Left lobe of liver (tissue), 2 donors: ENCODE results near the gene SPEF2. TPM values are rescaled to one million over a fixed set of nuclear protein-coding genes. Genes with fewer than 3 reads are reported as not detected.

Experiments used
- ATAC-seq: fragments of 200-7000 bp; cut with Tn5 transposase; one replicate; pipeline ENCODE4 v1.9.1; 2020; ENCODE audit warnings: mild to moderate bottlenecking, moderate library complexity
- DNase-seq: peaks from one replicate; pipeline ENCODE4 v3.0.0-alpha.2; 2020; ENCODE audit warnings: low spot score
- total RNA-seq: library from RNA; stranded (reverse); gene quantifications from one replicate; pipeline ENCODE4 v1.2.1, GENCODE V29; 2021
- donor health status: DM: no; HTN: no; CAD: no; lungs with moderate emphysema.
- donor health status: DM: no; HTN: yes; CAD: no.

Gene SPEF2
- total RNA-seq, 1 donor from 2014 or later, result 1.7 TPM

- ATAC-seq (no peak), DNase-seq (no peak)
Measured at GRCh38 chr5:35709688-35710087, 92.0 kb downstream of the SPEF2 start.

GRCh38 chr5:35717718-35718117, 100.1 kb downstream of the SPEF2 start:
- DNase-seq, result no peak
- no peak for ATAC-seq

GRCh38 chr5:35735718-35736117, 118.1 kb downstream of the SPEF2 start:
- no peak for DNase-seq
- no peak for ATAC-seq

DNA sequence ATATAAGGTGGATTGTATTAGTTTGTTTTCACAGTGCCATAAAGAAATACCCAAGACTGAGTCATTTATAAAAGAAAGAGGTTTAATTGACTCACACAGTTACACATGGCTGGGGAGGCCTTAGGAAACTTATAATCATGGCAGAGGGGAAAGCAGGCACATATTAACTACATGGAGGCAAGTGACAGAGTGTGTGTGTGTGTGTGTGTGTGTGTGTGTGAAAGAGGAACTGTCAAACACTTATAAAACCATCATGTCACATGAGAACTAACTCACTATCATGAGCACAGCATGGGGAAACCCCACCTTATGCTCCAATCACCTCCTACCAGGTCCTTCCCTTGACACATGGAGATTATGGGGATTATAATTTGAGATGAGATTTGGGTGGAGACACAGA, 118.6 kb downstream of the SPEF2 start:
- no peak for DNase-seq
- no peak for ATAC-seq

- ATAC-seq (peak; percentile 98), DNase-seq (peak; percentile 65)
Measured at GRCh38 chr5:35741126-35741716, 123.6 kb downstream of the SPEF2 start.

- DNase-seq (no peak), ATAC-seq (no peak)
Measured at GRCh38 chr5:35741971-35742370, 124.3 kb downstream of the SPEF2 start.

DNA sequence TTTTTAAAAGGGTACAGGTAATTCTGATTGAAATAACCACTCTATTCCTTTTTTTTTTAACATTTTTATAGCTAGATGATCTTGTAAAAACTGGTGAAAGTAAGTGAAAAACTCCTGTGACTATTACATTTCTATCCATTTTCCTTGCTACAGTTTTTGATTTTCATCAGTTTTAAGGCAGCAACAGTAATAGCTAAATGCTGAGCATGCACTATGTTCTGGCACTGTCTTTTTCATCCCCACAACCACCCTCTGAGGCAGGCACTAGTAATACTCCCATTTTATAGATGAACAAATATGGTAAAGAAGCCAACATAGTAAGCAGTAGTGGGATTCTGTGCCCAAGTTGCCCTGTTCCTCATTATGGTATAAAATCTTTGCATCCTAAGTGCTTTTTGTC, 126.0 kb downstream of the SPEF2 start:
- DNase-seq (no peak), ATAC-seq (no peak)

DNA sequence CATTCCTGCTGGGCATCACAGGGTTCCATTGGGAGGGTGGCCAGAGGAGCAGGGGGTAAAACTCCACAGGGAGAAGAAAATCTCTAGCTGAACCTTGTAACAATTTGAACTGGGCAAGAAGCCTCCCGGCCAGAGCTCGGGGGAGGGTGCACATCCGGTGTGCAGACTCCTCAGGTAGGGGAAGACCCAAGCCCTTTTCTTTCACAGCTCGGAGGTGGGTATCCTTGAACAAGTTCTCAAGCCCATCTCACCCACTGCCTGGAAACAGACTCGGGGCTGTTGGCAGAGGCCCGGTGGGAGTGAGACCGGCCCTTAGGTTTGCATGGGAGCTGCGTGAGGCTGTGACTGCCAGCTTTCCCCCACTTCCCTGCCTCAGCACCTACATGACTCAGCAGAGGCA, 127.5 kb downstream of the SPEF2 start:
- no peak for DNase-seq
- no peak for ATAC-seq

DNA sequence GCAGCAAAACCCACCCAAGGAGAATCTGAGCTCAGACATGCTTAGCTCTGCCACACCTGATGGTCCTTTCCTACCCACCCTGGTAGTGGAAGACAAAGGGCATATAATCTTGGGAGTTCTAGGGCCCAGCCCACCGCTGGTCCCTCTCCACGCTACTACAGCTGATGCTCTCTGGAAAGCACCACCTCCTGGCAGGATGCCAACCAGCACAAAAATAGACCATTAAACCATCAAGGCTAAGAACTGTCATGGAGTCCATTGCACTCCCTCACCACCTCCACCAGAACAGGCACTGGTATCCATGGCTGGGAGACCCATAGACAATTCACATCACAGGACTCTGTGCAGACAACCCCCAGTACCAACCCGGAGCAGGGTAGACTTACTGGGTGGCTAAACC, 128.0 kb downstream of the SPEF2 start:
- ATAC-seq, result no peak

DNA sequence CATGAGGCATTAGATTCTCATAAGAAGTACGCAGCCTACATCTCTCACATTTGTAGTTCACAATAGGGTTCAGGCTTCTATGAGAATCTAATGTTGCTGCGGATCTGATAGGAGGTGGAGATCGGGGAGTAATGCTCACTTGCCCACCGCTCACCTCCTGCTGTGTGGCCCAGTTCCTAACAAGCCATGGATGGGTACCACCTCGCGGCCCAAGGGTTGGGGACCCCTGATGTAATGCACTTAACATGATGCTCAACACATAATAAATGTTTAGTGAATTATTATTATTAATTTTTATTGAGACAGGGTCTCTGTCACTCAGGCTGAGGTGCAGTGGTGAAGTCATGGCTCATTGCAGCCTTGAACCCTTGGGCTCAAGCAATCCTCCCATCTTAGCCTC, 134.3 kb downstream of the SPEF2 start:
- no peak for DNase-seq
- ATAC-seq, result no peak

More for the DNA sequence above, 128.0 kb downstream of the SPEF2 start:
- DNase-seq, result no peak

- ATAC-seq (no peak), DNase-seq (no peak)
Measured at GRCh38 chr5:35753500-35753899, 135.8 kb downstream of the SPEF2 start.

- DNase-seq, result no peak
- no peak for ATAC-seq
Measured at GRCh38 chr5:35754481-35754880, 136.8 kb downstream of the SPEF2 start.

DNA sequence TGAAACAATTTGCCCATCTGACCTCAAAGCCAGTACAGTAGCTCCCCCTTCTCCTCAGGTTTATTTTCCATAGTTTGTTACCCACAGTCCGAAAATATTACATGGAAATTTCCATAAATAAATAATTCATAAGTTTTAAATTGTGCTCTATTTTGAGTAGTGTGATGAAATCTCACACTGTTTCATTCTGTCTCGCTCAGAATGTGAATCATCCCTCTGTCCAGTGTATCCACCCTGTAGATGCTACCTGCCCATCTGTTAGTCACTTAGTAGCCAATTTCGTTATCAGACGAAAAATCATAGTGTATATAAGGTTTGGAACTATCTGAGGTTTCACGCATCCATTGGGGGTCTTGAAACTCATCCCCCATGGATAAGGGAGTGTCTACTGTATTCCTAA, 138.3 kb downstream of the SPEF2 start:
- DNase-seq (no peak), ATAC-seq (no peak)

DNA sequence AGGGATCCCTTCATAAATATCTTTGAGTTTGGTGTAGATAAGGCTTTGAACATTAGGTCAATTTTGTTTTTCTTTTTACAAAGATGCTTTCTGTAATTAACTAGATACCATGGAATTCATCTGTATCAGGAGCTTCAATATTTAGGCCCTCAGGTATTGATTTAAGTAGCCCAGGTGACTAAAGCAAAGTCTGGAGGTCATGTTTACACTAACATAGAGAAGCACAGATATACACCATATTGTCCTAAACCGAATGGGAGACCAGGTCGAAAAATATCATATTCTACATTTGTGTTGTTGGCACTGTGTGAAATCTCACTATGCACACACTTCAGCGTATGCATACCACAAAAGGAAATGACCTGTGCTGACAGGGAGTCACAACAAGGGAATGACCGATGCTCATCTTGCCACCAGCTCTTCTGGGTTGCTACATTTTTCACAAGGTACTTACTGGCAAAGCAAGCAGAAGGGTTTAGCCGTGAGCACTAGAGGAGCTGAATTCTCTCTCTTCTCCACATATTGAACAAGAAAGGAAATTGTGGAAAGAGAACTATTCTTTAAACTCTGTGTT, 140.6 kb downstream of the SPEF2 start:
- peak; percentile 73 for ATAC-seq
- no peak for DNase-seq

GRCh38 chr5:35761541-35761940, 143.9 kb downstream of the SPEF2 start:
- no peak for ATAC-seq
- no peak for DNase-seq

DNA sequence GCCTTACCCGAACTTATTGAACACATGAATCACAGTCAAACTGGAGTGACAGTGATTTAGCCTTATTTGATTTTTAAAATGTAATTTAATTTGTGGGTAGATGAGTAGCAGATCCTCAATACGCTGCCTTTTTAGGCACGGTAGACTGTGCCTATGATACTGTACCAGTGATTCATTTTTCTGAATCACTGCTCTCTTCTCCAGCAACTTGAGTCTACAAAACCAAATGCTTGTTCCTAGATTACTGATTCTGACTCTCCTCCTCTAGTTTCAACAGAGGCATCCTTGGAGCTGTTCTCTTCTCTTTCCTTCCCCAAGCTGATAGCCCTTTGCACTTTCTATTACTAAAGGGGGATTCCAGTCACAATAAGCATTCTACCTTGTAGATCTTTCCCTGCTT, 144.7 kb downstream of the SPEF2 start:
- DNase-seq, result no peak
- ATAC-seq, result no peak

GRCh38 chr5:35765921-35766320, 148.3 kb downstream of the SPEF2 start:
- no peak for ATAC-seq

DNA sequence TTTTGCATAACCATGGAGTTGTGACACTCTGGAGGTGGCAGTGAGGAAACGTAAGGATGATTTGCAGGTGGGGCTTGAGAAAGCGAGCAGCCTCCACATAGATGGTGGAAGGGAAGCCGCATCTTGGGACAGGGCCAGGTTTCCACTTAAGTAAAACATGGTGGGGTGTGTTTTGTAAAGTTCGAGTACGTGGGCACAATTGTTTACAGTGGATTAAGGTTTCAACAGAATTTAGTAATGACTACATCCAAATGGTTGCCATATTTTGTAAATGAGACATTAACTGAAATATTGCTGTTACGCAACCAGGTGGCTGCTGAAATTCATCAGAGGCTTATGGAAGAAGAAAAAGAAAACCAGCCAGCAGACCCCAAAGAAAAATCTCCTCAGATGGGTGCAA, 153.6 kb downstream of the SPEF2 start:
- no peak for ATAC-seq
- DNase-seq, result no peak

More at GRCh38 chr5:35765921-35766320, 148.3 kb downstream of the SPEF2 start:
- DNase-seq, result no peak

- no peak for DNase-seq
- ATAC-seq, result no peak
Measured at GRCh38 chr5:35771839-35772238, 154.2 kb downstream of the SPEF2 start.

- ATAC-seq (no peak), DNase-seq (no peak)
Measured at GRCh38 chr5:35773967-35774366, 156.3 kb downstream of the SPEF2 start.

GRCh38 chr5:35776757-35777156, 159.1 kb downstream of the SPEF2 start:
- ATAC-seq, result no peak
- DNase-seq, result no peak

DNA sequence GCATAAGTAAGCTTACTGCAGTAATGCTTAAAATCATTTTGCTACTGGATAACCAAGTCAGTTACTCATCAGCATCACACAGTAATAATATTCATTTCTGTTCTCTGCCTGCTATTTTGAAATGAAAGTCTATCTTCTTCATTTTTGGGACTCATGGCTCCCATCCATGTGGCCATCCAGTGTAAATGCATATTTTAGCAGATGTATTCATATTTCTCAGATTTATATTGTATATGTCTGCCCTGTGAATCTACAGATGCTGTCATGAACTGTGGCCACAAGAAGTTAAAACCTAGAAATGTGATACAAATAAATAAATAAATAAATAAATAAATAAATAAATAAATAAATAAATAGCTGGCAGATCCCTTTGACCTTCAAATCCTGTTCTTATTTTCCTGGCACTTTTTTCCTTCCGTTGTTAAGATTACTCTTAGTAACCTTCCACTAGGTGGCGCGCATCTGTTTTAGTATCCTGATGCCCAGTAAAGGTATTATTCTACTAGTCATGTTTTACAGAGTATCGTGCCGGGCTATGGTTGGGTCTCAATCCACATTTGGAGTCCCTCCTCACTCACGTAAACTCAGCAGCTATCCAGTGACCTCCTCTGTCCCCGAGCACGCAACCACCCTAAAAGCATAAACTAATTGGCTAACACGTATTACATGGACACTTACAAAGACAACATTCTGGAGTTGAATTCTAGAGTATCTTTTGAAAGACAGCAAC, 159.9 kb downstream of the SPEF2 start:
- ATAC-seq (peak; percentile 82), DNase-seq (peak; percentile 51)
